AG04449 (cell line): ENCODE data around the gene ECI2.

ENCODE experiments used
- CTCF ChIA-PET: fragments of 350-600 bp; formaldehyde crosslinking; extraction: SDS; loops from one replicate; lab custom pipeline; 2021; ENCODE audit warnings: antibody characterized with exemption; lab: Yijun Ruan, JAX
- POLR2A ChIA-PET: fragments of 400-600, 350-600 bp; formaldehyde crosslinking; extraction: SDS; loops from one replicate; lab custom pipeline; 2020; ENCODE audit warnings: antibody characterized with exemption, inconsistent platforms; lab: Yijun Ruan, JAX
- DNase-seq: peaks from one replicate; pipeline ENCODE4 v3.0.0-alpha.2; 2010; ENCODE audit warnings: low read depth, low spot score
- H3K4me3 ChIP-seq: 2 replicates; pipeline ENCODE4 v1.5.1; 2011; ENCODE audit warnings: low read depth, mild to moderate bottlenecking, control low read depth, low read length
- TF ChIP-seq, protein P1 (sequence below): IDR thresholded peaks from one replicate; pipeline ENCODE4 v1.5.1; 2011; ENCODE audit warnings: mild to moderate bottlenecking, moderate library complexity, low read length, control low read depth, inconsistent platforms; ENCODE audit not compliant: insufficient read depth; ENCODE audit errors: missing control alignments

The ECI2 gene

DNA sequence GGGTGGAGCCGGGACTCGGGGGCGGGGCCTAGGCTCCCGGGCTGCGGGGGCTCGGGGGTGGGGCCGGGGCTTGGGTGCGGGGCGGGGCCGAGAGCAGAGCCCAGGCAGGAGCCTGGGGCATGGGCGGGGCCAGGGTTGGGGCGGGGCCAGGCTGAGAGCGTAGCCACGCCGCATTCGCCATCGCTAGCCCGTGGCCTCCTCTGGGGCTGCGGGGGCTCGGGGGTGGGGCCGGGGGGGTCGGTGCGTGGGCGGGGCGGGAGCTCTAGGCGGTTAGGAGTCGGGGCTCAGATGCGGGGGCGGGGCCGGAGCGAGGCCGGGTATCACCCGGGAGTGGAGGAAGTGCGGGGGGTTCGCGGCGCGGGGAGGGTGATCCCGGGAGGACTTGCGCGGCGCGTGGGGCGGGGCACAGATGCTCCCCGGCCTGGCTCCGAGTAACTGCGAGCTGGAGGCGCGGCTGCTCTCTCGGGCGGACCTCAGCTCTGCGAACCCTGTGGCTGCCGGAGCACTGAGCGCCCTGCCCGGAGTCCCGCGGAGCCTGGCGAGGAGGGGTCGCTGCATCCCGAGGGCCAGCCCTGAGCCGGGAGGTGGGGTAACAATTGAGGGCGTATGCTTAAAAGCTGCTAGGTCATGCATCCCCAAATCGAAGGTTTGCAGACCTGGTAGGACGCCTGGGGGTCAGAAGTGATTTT lies 434 bp upstream of the ECI2 start:
- POLR2A ChIA-PET: interaction anchor here (0.7 to 0.9 kb wide), 3 partner anchors 17 to 85 kb away, joined by 3 to 5 read pairs (median 4); no protein-coding TSS in a partner anchor
- H3K4me3 ChIP-seq: peak overlapping the region; percentile 73

DNA sequence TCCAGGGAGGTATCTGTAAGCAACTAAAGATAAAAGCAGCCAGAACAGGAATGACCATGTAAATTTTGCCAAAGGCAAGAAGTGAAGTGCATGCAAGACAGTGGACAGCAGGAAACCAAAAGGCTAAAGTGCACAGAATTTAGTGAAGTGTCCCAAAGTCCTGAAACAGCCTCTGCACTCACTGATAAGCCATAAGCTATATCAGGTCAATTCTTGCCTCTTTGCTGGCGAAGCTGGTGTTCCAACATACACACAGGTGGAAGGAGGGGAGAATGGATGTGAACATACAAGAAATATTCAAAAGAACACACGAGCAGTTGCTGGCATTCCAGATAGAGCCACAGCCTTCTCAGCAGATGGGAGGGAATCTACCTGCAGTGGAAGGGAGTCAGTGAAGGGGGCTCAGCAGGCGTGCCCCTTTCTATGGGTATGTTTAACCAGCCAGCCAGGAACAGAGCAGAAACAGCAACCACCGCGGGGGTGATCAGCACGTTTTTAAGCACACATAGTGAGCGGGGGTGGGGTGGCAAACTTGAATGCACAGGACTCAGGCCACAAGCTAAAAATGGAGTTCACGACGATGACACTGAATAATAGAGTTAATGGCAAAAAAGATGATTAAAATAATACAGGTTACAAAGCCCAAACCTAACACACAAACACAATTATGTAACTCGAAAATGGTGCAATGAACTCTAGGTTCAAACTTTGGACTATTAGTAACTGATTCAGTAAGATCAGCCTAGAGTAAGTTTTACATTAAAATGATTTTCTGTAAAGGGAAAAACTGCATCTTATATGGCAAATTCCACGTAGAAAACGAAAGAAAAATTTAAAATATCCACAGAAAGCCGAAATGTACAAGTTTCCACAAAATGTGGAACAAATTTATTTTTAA lies 1.2 kb downstream of the ECI2 start:
- H3K4me3 ChIP-seq: peak overlapping the region; percentile 87
- POLR2A ChIA-PET: no interaction called here
- DNase-seq: no peak
- TF ChIP-seq, protein P1, sequence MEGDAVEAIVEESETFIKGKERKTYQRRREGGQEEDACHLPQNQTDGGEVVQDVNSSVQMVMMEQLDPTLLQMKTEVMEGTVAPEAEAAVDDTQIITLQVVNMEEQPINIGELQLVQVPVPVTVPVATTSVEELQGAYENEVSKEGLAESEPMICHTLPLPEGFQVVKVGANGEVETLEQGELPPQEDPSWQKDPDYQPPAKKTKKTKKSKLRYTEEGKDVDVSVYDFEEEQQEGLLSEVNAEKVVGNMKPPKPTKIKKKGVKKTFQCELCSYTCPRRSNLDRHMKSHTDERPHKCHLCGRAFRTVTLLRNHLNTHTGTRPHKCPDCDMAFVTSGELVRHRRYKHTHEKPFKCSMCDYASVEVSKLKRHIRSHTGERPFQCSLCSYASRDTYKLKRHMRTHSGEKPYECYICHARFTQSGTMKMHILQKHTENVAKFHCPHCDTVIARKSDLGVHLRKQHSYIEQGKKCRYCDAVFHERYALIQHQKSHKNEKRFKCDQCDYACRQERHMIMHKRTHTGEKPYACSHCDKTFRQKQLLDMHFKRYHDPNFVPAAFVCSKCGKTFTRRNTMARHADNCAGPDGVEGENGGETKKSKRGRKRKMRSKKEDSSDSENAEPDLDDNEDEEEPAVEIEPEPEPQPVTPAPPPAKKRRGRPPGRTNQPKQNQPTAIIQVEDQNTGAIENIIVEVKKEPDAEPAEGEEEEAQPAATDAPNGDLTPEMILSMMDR: no peak
- CTCF ChIA-PET: interaction anchor here (0.8 to 4.1 kb wide), 3 partner anchors 8 to 77 kb away, joined by 3 to 23 read pairs (median 19); no protein-coding TSS in a partner anchor

More for the DNA sequence above, 434 bp upstream of the ECI2 start:
- CTCF ChIA-PET: interaction anchor here (3.4 to 4.1 kb wide), 2 partner anchors 19 to 79 kb away, joined by 23 to 39 read pairs; no protein-coding TSS in a partner anchor
- DNase-seq: peak; percentile 60
- TF ChIP-seq, protein P1: no peak

DNA sequence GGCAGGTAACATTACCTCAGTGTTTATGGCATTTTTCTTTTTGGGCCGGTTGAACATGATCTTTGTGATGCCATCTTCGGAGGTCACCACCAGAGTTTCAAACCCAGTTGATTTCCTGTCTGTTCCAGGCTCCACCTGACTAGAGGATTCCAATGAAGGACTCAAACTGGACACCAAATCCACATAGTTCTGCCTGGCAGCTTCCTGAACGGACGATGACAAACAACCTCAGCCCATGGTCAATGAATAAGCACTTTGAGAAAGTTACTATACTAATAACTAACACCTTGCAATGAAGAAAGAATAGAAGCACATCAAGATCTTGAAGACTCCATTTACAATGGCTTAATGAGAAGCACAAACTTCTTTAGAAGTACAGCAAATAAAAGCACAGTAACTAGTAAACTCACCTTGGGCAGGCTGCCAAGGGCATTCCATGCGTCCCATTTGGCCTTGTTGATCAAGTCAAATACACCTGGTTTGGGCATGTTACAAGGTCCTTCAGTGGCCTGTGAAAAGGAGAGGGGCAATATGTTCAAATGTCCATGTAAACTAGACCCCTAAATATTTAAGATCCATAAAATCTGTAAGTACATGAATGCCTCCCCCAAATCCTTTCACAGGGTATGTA lies 4.9 kb downstream of the ECI2 start:
- no peak overlapping the region for H3K4me3 ChIP-seq
- TF ChIP-seq, protein P1: no peak
- ChIA-PET CTCF (interaction anchor here (1.0 kb wide), 1 partner anchor 112 kb away, joined by 3 read pairs; no protein-coding TSS in a partner anchor), POLR2A (no interaction called here)
- DNase-seq: no peak

DNA sequence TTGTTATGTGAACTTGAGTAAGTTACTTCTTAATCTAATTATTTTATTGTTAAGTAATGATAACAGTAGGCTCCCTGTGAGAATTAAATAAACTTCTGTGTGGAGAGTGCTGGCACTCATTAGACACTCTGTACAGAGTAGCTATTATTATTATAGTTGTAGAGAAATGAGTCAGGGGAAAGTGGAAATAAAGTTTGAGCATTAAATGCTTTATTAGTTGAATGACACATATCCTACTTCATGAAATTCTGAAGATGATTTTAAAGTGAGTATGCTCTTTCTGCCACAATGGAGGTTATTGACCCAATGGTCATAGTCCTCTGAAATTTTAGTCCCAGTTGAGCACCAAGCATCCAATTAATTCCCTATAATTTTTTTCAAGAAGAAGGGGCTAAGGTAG lies 5.9 kb downstream of the ECI2 start:
- TF ChIP-seq, protein P1: no peak
- no peak for DNase-seq
- H3K4me3 ChIP-seq: no peak overlapping the region
- ChIA-PET CTCF (interaction anchor here (1.0 kb wide), 2 partner anchors 26 to 111 kb away, joined by 3 read pairs; no protein-coding TSS in a partner anchor), POLR2A (no interaction called here)

DNA sequence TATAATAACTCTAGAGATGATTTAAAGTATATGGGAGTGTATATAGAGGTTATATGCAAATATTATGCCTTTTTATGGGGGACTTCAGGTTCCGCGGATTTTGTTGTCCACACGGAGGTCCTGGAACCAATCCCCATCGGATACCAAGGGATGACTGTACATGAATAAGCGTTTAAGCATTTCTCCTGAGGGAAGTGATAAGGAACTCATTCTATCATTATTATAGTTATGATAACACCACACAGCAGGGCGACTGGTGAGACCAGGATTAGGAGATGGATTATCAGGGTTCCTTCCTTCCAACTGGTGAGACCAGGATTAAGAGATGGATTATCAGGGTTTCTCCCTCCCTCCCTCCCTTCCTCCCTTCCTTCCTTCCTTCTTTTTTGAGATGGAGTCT lies 6.6 kb downstream of the ECI2 start:
- no peak for DNase-seq
- TF ChIP-seq, protein P1: no peak
- CTCF ChIA-PET: interaction anchor here (1.0 to 2.3 kb wide), 2 partner anchors 27 to 81 kb away, joined by 3 to 7 read pairs; no protein-coding TSS in a partner anchor
- H3K4me3 ChIP-seq: no peak overlapping the region
- POLR2A ChIA-PET: no interaction called here
